ENCODE data around the gene CERS5. TPM values are rescaled to one million over a fixed set of nuclear protein-coding genes. Genes with fewer than 3 reads are reported as not detected.
A peak's percentile ranks its signal among the peaks of the same experiment; 100 is the strongest.

CERS5 gene
- total RNA-seq, 4 donors from 2014 or later = 29.4 to 45.1 (median 38.9) TPM

DNA sequence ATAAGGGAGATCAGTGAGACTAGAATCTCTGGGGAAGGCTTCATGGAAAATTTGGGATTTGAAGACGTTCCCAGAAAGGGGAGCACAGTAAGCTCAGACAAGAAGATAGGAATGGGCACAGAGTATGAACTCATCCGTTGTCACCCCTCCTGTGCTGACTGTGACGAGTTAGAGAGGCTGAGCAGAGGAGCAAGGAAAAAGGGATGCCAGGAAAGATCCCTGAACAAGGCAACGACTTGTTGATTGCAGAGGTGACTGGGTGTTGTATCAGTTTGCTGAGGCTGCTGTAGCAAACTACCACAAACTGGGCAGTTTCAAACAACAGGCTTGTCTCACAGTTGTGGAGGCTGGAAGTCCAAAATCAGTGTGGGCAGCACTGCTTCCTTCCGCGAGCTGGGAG is 69.2 kb downstream of the CERS5 start:
- H3K36me3 ChIP-seq = peaks cover 80% of the 10 kb centered on the region
- no peak overlapping the region for H3K27ac ChIP-seq
- no peak for TF ChIP-seq POLR2A (IDR thresholded peaks at IDR 0.05)
- TF ChIP-seq, protein P1, sequence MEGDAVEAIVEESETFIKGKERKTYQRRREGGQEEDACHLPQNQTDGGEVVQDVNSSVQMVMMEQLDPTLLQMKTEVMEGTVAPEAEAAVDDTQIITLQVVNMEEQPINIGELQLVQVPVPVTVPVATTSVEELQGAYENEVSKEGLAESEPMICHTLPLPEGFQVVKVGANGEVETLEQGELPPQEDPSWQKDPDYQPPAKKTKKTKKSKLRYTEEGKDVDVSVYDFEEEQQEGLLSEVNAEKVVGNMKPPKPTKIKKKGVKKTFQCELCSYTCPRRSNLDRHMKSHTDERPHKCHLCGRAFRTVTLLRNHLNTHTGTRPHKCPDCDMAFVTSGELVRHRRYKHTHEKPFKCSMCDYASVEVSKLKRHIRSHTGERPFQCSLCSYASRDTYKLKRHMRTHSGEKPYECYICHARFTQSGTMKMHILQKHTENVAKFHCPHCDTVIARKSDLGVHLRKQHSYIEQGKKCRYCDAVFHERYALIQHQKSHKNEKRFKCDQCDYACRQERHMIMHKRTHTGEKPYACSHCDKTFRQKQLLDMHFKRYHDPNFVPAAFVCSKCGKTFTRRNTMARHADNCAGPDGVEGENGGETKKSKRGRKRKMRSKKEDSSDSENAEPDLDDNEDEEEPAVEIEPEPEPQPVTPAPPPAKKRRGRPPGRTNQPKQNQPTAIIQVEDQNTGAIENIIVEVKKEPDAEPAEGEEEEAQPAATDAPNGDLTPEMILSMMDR (IDR thresholded peaks at IDR 0.05) = no peak
- no peak for TF ChIP-seq POLR2AphosphoS5 (IDR thresholded peaks at IDR 0.05)
- no peak for TF ChIP-seq EP300 (IDR thresholded peaks at IDR 0.05)
- H3K27me3 ChIP-seq = no peaks in the 10 kb centered on the region
- WGBS = 83% methylated on average over 6 of the region's 6 CpGs
- peaks cover 10% of the 10 kb centered on the region for H3K4me1 ChIP-seq
- H3K4me3 ChIP-seq = no peak overlapping the region
- no peaks in the 10 kb centered on the region for H3K9me3 ChIP-seq
- DNase-seq (ENCODE audit: low spot score in 2 of 2) = no peak

DNA sequence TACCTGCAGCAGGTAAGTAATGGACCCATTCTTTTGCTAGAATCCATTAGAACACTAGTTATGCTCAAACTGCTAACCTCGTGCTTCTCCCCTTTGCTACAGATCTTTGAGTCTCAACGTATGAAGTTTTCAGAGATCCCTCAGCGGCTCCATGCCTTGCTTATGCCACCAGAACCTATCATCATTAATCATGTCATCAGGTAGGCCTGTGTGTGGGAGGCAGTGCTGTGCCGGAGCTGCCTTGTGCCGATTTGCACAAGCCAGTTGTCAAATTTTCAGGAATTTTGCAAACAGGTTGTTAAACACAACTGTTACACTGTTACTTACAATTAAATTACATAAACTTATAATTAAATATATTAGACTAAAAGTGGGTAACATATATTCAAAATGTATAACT is 76.8 kb downstream of the CERS5 start:
- H3K36me3 ChIP-seq = peaks cover 76% of the 10 kb centered on the region
- DNase-seq (ENCODE audit: low spot score in 2 of 2) = no peak

DNA sequence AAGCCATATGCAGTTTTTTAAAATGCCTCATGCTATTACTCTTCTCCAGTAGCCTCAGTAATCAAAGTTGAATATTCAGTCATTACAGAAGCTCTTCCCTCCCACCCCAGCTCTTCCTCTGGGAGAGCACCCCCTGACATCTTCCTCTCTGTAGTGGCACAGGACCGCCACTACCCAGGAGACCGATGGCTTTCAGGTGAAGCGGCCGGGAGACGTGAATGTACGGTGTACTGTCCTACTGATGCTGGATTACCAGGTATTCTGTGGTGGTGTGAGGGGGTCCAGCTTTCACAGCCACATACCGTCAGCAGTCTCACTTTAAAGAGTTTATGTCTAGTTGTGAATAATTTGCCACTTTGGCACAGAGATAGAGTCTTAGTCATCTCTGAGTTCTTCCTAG is 77.4 kb downstream of the CERS5 start:
- no peaks in the 10 kb centered on the region for H3K9me3 ChIP-seq
- no peak for TF ChIP-seq EP300 (IDR thresholded peaks at IDR 0.05)
- TF ChIP-seq, protein P1 (IDR thresholded peaks at IDR 0.05) = no peak
- no peak for TF ChIP-seq POLR2A (IDR thresholded peaks at IDR 0.05)
- no peak for TF ChIP-seq POLR2AphosphoS5 (IDR thresholded peaks at IDR 0.05)
- WGBS = 94% methylated on average over 7 of the region's 7 CpGs
- peaks cover 11% of the 10 kb centered on the region for H3K4me1 ChIP-seq
- no peak for DNase-seq (ENCODE audit: low spot score in 2 of 2)
- no peak overlapping the region for H3K4me3 ChIP-seq
- H3K27ac ChIP-seq = no peak overlapping the region
- peaks cover 70% of the 10 kb centered on the region for H3K36me3 ChIP-seq
- H3K27me3 ChIP-seq = no peaks in the 10 kb centered on the region

More for the DNA sequence above, 76.8 kb downstream of the CERS5 start:
- WGBS = 90% methylated on average over 5 of the region's 5 CpGs
- TF ChIP-seq POLR2A (IDR thresholded peaks at IDR 0.05) (no peak), EP300 (IDR thresholded peaks at IDR 0.05) (no peak), POLR2AphosphoS5 (IDR thresholded peaks at IDR 0.05) (no peak)
- TF ChIP-seq, protein P1 (IDR thresholded peaks at IDR 0.05) = no peak
- Histone ChIP-seq H3K9me3 (no peaks in the 10 kb centered on the region), H3K4me1 (peaks cover 11% of the 10 kb centered on the region), H3K4me3 (no peak overlapping the region), H3K27ac (no peak overlapping the region), H3K27me3 (no peaks in the 10 kb centered on the region)

DNA sequence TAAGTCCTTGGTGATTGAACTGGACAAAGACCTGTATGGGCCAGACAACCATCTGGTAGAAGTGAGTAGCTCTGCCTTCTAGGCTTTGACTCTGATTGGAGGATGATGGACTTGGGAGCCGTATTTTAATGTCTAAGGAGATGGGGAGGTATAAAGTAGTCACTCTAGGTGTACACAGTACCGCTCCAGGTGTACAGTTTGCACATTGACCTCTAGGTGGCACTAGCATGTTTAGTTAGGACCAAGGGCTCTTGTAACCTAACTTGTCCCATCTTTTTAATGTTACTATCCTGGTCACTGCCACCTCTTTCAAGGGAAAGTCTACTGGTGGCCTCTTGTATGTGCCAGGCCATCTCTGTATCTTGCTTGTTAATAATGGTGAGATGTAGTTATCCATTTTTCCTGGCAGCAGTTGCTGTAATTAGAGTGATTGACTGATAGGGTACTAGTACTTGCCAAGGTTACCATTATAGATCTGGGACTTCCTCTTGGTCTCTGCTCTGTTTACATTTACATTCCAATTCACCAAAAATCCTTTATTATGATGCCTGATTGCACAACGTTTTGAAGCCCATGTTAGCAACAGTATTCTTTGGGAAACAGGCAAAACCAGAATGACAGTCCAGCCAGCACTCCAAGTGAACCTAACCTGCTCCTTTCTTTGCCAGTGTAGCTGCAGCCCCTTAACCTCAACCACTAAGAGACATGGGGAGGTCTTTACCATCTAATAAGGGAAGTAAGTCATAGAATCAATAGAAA is 78.4 kb downstream of the CERS5 start:
- H3K36me3 ChIP-seq = peaks cover 60% of the 10 kb centered on the region
- H3K27ac ChIP-seq = no peak overlapping the region
- WGBS = 7% methylated on average over 3 of the region's 3 CpGs
- no peak for DNase-seq (ENCODE audit: low spot score in 2 of 2)
- no peak overlapping the region for H3K4me3 ChIP-seq
- no peaks in the 10 kb centered on the region for H3K9me3 ChIP-seq
- H3K4me1 ChIP-seq = peaks cover 19% of the 10 kb centered on the region
- TF ChIP-seq, protein P1 (IDR thresholded peaks at IDR 0.05) = peak; percentile 59 to 82
- no peak for TF ChIP-seq POLR2A (IDR thresholded peaks at IDR 0.05)
- no peaks in the 10 kb centered on the region for H3K27me3 ChIP-seq

DNA sequence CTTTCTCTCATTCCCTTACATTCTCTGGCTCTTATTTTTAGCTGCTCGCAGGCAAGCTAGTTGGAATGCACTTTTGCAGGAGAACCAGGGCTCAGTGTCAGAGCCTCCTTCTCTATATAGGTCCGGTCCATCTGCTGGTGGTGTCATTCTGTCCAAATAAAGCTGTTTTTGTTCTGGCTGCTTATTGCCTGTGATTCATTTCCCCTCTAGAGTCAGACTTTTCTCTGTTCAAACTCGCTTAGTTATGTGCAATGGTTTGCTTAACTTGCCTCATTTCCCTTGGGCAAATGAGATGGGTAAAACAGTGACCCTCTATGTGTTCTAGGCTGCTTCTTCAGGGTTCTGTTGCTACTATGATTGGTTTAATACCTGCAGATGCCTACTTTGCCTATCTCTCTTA is 79.2 kb downstream of the CERS5 start:
- H3K36me3 ChIP-seq = peaks cover 52% of the 10 kb centered on the region
- no peak overlapping the region for H3K27ac ChIP-seq
- DNase-seq (ENCODE audit: low spot score in 2 of 2) = no peak
- H3K9me3 ChIP-seq = no peaks in the 10 kb centered on the region
- no peaks in the 10 kb centered on the region for H3K27me3 ChIP-seq
- 58% methylated on average over 3 of the region's 3 CpGs for WGBS
- peaks cover 21% of the 10 kb centered on the region for H3K4me1 ChIP-seq
- TF ChIP-seq, protein P1 (IDR thresholded peaks at IDR 0.05) = no peak
- TF ChIP-seq POLR2A (IDR thresholded peaks at IDR 0.05) = no peak
- no peak for TF ChIP-seq EP300 (IDR thresholded peaks at IDR 0.05)
- TF ChIP-seq POLR2AphosphoS5 (IDR thresholded peaks at IDR 0.05) = no peak
- no peak overlapping the region for H3K4me3 ChIP-seq
